Muscle layer of duodenum (tissue), 2 donors: ENCODE measurements around the gene NDUFA5.

Experiments used
- H3K27ac ChIP-seq: one replicate; pipeline ENCODE4 v1.7.0; 2013; ENCODE audit warnings: mild to moderate bottlenecking, low read length
- H3K27me3 ChIP-seq: one replicate; pipeline ENCODE4 v1.7.0; 2013; ENCODE audit warnings: low read depth, mild to moderate bottlenecking, control low read depth, low read length
- H3K36me3 ChIP-seq, 2 donors: one replicate each; pipeline ENCODE4 v1.7.0; 2013; ENCODE audit warnings: low read length in 2 of 2, control low read depth in 1 of 2, mild to moderate bottlenecking in 1 of 2; ENCODE audit not compliant: insufficient read depth in 2 of 2, control insufficient read depth in 1 of 2
- H3K4me1 ChIP-seq, 2 donors: one replicate each; pipeline ENCODE4 v1.7.0; 2013; ENCODE audit warnings: low read length in 2 of 2, mild to moderate bottlenecking in 2 of 2, control low read depth in 1 of 2, moderate library complexity in 1 of 2; ENCODE audit not compliant: insufficient read depth in 2 of 2, control insufficient read depth in 1 of 2
- H3K4me3 ChIP-seq, 2 donors: one replicate each; pipeline ENCODE4 v1.7.0; 2013; ENCODE audit warnings: low read length in 2 of 2, low read depth in 1 of 2, mild to moderate bottlenecking in 1 of 2
- H3K9me3 ChIP-seq, 2 donors: one replicate each; pipeline ENCODE4 v1.7.0; 2013; ENCODE audit warnings: low read length in 2 of 2, control low read depth in 1 of 2, mild to moderate bottlenecking in 1 of 2; ENCODE audit not compliant: control insufficient read depth in 1 of 2
- donor health status: healthy.

NDUFA5 gene

DNA sequence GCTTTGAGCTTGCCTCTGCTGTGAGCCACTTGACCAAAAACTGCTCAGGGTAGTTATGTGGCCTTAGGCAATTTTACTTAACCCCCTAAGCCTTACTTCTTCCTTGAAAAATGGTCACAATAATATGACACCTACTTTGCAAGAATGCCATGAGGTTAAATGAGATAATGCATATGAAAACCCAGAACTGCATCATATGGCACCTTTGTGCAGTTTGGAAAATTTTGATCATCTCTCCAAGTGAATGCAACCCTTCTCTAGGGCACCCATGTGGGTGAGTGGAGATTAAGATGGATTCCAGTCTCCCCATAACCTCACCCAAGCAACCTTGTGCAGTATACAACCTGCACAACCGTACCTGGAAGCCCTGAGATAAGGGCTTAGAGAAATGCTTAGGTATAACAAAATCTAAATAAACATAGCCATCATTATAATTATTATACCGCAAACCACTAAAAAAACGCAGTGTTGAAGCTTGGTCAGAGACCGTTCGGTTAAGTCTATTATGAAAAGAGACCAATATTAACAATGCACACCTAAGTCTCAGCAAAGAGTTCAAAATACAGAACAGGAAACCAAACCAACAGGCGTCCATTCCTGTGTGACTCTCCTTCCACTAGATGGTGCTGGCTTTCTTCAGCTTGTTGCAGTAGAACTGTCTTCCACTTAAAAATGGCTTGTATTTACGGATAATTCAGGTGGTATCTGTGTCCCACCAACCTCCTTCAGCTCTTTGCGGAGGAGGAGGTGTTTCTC is 23.0 kb upstream of the NDUFA5 start:
- Histone ChIP-seq H3K27ac (no peak overlapping the region), H3K36me3 (no peaks in the 10 kb centered on the region), H3K4me1 (no peaks in the 10 kb centered on the region), H3K27me3 (no peaks in the 10 kb centered on the region), H3K9me3 (no peaks in the 10 kb centered on the region), H3K4me3 (no peak overlapping the region)

DNA sequence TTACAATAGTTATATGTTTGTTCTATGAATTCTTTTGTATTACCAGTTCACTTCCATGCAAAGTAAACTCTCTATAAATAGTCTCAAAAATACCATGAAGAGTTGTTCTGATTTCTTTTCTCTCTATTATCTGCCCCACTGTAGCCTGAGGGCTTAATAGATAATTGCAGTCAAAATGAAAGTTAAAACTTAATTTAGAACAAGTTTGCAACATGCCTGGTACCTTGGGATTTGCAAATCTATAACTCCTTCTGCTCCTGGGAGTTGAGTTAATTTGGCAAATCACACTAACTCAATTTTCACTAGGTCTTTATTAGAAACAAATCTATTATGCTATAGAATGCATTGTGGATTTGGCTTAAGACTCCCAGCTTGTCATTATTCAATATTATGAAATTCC is 21.8 kb upstream of the NDUFA5 start:
- Histone ChIP-seq H3K4me3 (no peak overlapping the region), H3K27ac (no peak overlapping the region), H3K36me3 (no peaks in the 10 kb centered on the region), H3K27me3 (no peaks in the 10 kb centered on the region), H3K9me3 (no peaks in the 10 kb centered on the region), H3K4me1 (no peaks in the 10 kb centered on the region)

DNA sequence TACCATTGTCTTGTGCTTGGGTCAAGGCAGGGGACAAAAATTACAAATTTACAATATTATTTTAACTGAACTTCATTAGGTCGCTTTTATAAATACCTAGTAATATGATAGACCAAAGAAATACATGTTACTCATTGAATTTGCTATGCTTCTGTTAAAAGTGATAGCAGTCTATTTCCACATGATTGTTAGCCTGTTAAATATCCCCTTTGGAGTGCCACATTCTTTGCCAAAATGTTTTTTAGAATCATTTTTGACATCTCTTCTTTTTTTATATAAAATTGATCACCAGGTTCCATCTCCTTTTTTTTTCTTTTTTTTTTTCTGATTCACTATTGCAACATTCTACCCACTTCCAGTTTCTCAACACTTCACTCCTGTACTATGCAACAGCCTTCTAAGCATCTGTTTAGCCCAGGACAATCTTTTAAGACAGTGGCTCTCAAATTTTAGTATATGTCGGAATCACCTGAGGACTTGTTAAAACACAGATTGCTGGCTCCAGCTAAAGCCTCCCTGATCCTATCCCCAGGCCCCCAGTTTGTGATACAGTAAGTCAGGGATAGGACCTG is 16.4 kb upstream of the NDUFA5 start:
- Histone ChIP-seq H3K9me3 (no peaks in the 10 kb centered on the region), H3K27me3 (no peaks in the 10 kb centered on the region), H3K36me3 (no peaks in the 10 kb centered on the region), H3K4me1 (no peaks in the 10 kb centered on the region), H3K27ac (no peak overlapping the region), H3K4me3 (no peak overlapping the region)

DNA sequence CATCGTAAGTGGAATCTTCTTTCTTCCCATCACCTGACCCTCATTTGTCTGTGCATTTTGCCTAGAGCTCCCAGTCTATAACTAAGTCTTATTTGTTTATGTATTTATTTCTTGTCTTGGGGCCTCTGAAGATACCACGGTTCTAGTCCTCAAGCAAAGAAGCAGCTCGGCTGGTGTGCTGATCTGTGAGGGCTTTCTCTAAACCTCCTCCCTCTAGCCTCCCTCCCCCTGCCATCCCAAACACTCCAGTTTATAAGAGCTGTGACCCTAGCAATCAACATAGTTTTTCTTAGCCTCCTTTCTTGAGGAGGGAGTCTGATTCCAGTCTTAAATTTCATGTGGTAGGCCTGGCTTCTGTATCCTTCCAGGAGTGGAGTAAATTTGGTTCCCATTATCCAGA is 15.7 kb upstream of the NDUFA5 start:
- H3K9me3 ChIP-seq: no peaks in the 10 kb centered on the region
- no peaks in the 10 kb centered on the region for H3K4me1 ChIP-seq
- no peak overlapping the region for H3K4me3 ChIP-seq
- H3K36me3 ChIP-seq: no peaks in the 10 kb centered on the region
- no peaks in the 10 kb centered on the region for H3K27me3 ChIP-seq
- H3K27ac ChIP-seq: no peak overlapping the region

DNA sequence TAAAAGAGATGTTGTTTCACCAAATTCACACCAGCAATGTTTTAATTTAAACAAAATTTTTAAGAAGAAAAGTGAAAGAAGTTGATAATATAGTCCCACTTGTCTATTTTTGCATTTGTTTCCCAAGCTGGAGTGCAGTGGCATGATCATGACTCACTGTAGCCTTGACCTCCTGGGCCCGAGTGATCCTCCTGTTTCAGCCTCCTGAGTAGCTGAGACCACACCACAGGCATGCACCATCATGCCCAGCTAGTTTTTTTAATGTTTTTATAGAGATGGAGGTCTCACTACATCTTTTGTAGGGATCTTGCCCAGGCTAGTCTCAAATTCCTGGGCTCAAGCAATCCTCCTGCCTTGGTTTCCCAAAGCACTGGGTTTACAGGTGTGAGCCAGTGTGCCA is 14.1 kb upstream of the NDUFA5 start:
- no peaks in the 10 kb centered on the region for H3K9me3 ChIP-seq
- no peaks in the 10 kb centered on the region for H3K4me1 ChIP-seq
- H3K27me3 ChIP-seq: no peaks in the 10 kb centered on the region
- H3K36me3 ChIP-seq: no peaks in the 10 kb centered on the region
- H3K27ac ChIP-seq: no peak overlapping the region
- H3K4me3 ChIP-seq: no peak overlapping the region

DNA sequence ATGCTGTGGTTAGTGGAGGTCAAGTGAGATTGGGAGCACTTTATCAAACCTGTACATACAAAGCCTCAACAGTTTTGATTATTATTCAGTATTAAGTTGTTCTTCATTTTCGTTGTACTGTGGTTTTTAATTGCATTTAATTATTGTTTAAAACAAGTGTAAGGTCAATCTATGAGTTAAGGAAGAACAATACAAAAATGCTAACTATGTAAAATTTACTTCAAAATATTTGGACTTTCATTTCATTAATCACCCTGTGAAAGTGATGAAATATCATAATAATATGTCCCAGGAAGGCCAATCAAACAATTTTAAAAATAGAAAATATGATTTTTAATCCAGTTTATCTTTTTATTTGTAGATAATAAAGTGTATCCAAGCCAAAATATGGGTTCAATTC is 13.6 kb upstream of the NDUFA5 start:
- no peaks in the 10 kb centered on the region for H3K36me3 ChIP-seq
- H3K4me3 ChIP-seq: no peak overlapping the region
- H3K9me3 ChIP-seq: no peaks in the 10 kb centered on the region
- no peaks in the 10 kb centered on the region for H3K27me3 ChIP-seq
- no peak overlapping the region for H3K27ac ChIP-seq
- H3K4me1 ChIP-seq: no peaks in the 10 kb centered on the region

DNA sequence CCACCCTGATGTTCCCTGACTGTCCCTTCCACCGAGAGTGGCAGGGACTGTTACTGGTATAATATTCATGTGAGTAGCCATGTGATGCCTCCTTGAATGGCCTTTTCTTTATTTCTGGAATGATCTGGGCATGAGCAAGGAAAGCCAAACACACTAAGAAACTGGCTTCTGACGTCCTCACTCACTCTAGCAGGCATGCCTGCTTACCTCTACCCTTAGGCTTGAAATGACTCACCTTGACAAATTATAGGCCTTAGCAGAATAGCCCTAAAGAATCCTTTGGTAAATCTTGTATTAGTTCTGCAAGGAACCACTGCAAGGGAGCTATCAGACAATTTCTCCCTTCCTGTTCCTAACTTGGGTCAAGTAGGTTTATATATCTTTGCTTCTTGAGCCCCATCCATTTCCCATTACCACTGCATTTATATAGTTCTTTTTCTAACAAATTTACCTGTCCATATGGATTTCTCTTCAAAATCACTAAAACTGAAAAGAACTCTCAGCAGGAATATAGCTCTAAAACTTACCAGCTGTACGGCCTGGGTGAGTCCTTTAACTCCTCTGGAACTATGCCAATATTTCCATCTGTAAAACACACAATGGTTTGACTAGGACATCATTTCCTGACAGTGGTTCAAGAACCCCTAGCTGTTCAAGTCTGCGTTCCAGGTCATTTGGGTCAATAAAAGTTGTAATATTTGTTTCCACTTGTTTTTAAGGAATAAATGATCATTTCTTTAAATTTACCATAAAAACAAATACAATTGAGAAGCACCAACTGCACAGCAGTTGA is 13.0 kb upstream of the NDUFA5 start:
- no peak overlapping the region for H3K27ac ChIP-seq
- H3K4me1 ChIP-seq: no peaks in the 10 kb centered on the region
- H3K36me3 ChIP-seq: no peaks in the 10 kb centered on the region
- H3K4me3 ChIP-seq: no peak overlapping the region
- H3K9me3 ChIP-seq: no peaks in the 10 kb centered on the region
- no peaks in the 10 kb centered on the region for H3K27me3 ChIP-seq

DNA sequence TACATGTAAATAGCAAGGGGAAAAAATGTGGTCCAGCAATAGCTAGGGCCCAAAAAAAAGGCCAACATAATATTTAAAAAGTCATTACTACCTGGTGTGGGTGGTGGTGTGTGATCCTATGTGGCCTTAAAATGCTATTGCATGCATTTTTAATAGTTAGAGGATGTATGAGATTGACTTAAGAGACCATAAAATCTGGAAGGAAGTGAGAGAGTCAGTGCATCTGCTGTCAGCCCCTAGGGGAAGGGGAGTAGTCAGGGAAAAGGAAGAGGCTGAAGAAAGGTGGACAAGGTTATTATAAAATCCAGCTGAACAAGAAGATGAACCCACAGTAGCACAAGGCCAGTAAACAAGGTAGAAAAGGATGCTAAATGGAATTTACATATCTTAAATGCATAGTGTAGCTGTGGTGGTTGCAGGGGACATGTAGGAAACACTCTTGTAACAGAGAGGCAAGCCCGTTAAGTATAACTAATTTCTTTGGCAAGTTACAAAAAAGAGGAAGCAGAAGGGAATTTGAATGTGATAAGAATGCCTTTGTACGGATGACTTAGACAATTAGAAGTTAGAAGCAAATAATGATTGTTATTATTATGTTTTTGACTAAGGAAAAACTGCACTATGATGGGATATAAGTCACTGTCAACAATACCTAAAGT is 11.9 kb upstream of the NDUFA5 start:
- no peaks in the 10 kb centered on the region for H3K27me3 ChIP-seq
- no peak overlapping the region for H3K27ac ChIP-seq
- no peaks in the 10 kb centered on the region for H3K9me3 ChIP-seq
- H3K4me3 ChIP-seq: no peak overlapping the region
- no peaks in the 10 kb centered on the region for H3K36me3 ChIP-seq
- no peaks in the 10 kb centered on the region for H3K4me1 ChIP-seq

DNA sequence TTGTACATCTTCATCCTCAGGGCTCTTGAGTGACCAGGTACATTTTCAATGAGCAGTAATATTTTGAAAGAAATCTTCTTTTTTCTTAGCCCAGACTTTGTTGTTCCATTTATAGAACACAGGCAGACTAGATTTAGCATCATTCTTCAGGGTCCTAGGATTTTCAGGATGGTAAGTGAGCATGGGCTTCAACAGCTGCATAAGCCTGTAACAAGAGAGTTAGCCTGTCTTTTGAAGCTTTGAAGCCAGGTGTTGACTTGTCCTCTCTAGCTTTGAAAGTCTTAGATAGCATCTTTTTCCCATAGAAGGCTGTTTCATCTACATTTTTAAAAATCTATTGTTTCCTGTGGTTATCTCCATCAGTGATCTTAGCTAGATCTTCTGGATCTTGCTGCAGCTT is 4.5 kb upstream of the NDUFA5 start:
- no peak overlapping the region for H3K4me3 ChIP-seq
- H3K9me3 ChIP-seq: no peaks in the 10 kb centered on the region
- H3K27me3 ChIP-seq: no peaks in the 10 kb centered on the region
- H3K27ac ChIP-seq: no peak overlapping the region
- H3K36me3 ChIP-seq: no peaks in the 10 kb centered on the region
- H3K4me1 ChIP-seq: peaks cover 0 to 10% of the 10 kb centered on the region in 2 donors

DNA sequence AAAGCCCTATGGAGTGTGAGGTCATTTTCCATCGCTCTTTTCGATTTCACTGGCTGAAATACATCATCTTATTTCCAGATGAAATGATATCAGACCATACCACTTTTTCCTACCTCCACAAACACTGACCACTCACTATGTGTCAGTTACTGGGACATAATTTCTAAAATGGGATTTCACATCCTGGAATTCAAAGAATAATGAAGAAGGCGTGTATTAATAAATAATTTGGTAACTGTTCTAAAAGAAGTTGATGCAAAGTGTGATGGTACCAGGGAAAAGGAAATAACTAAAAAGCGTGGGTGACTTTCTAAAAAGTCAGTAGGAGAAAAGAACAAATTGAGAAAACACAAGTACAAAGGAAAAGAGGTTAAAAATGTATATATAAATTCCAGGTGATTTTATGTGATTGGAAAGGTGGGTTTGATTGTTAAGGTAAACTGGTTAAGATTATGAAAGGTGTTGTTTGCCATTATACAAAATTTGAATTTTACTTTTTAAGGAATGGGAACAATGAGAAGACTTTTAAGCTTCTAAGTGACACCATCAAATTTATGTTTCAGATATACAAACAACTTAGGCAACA is 764 bp upstream of the NDUFA5 start:
- Histone ChIP-seq H3K4me3 (peak overlapping the region; percentile 98 to 99), H3K36me3 (peaks cover 0 to 4% of the 10 kb centered on the region in 2 donors), H3K27ac (peak overlapping the region; percentile 97), H3K9me3 (no peaks in the 10 kb centered on the region), H3K27me3 (no peaks in the 10 kb centered on the region), H3K4me1 (peaks cover 14 to 35% of the 10 kb centered on the region in 2 donors)

DNA sequence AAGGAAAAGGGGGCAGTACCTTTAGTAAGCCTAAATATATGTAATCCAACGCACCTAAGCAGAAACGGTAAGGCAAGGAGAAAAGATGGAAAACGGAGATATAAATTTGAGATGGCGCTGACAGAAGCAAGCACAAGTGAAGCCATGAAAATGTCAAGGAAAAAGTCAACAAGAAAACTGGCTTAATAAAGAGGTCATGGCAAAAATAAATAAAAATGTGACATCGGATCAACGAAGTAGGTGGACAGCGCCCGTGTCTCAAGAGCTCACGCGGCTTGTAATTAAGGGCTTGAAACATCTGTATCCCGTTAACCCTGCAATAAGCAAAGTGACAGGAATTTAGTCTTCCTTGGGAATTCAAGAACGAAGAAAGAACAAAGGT is 611 bp downstream of the NDUFA5 start:
- Histone ChIP-seq H3K4me3 (peak overlapping the region; percentile 98 to 99), H3K9me3 (no peaks in the 10 kb centered on the region), H3K4me1 (peaks cover 14 to 35% of the 10 kb centered on the region in 2 donors), H3K27me3 (no peaks in the 10 kb centered on the region), H3K36me3 (peaks cover 0 to 4% of the 10 kb centered on the region in 2 donors), H3K27ac (peak overlapping the region; percentile 97)
